Esophagus squamous epithelium (tissue), 5 donors: ENCODE results near the gene POU2F2. TPM values are rescaled to one million over a fixed set of nuclear protein-coding genes. Genes with fewer than 3 reads are reported as not detected.

ENCODE experiments used
- DNase-seq: peaks from one replicate; lab custom pipeline; 2025; lab: John Stamatoyannopoulos, UW
- H3K27ac ChIP-seq, 4 donors: fragments of 200-600 bp; sonication (generic); one replicate each; pipeline ENCODE4 v1.5.1; 2016 to 2019; ENCODE audit warnings: mild to moderate bottlenecking in 1 of 4
- H3K27me3 ChIP-seq, 4 donors: fragments of 200-600 bp; sonication (generic); 1 replicate in 3 of 4; 2 replicates in 1 of 4; pipeline versions ENCODE4 v1.5.1 to v1.6.0; 2017 to 2021; ENCODE audit warnings: antibody characterized with exemption in 1 of 4
- H3K36me3 ChIP-seq, 3 donors: fragments of 200-600 bp; sonication (generic); one replicate each; pipeline ENCODE4 v1.5.1; 2016 to 2019
- H3K4me1 ChIP-seq, 3 donors: fragments of 200-600 bp; sonication (generic); one replicate each; pipeline ENCODE4 v1.5.1; 2017 to 2019
- H3K4me3 ChIP-seq, 4 donors: fragments of 200-600 bp; sonication (generic); 1 replicate in 3 of 4; 2 replicates in 1 of 4; pipeline ENCODE4 v1.5.1; 2016 to 2019; ENCODE audit warnings: mild to moderate bottlenecking in 2 of 4, moderate library complexity in 1 of 4
- H3K9me3 ChIP-seq, 3 donors: fragments of 200-600 bp; sonication (generic); one replicate each; pipeline ENCODE4 v1.5.1; 2016 to 2019
- CTCF ChIP-seq, 6 experiments: fragments of 450-650 bp in 4 of 6; fragments of 200-600 bp in 2 of 6; sonication (generic) in 2 of 6; IDR thresholded peaks; one replicate each; pipeline ENCODE4 v1.5.1; 2016 to 2019; ENCODE audit warnings: antibody characterized with exemption in 6 of 6, mild to moderate bottlenecking in 4 of 6, moderate library complexity in 4 of 6
- POLR2A ChIP-seq, 4 donors: fragments of 450-650 bp; IDR thresholded peaks; one replicate each; pipeline ENCODE4 v1.6.1; 2017; ENCODE audit warnings: antibody characterized with exemption in 4 of 4, mild to moderate bottlenecking in 4 of 4, moderate library complexity in 3 of 4
- WGBS, 2 donors: methylation state at CpG; one replicate each; pipeline ENCODE4 v1.1.5; 2018; 5-methylcytosine and 5-hydroxymethylcytosine counted together
- intact Hi-C: fragments of 100-400 bp; cut with DNase I; formaldehyde crosslinking; loops from one replicate; pipeline ENCODE4 v1.15.0; 2022
- total RNA-seq, 4 donors: library from RNA; depleted of rRNA; stranded (reverse); fragments of >200 nt; gene quantifications; one replicate each; pipeline ENCODE4 v1.1.0, GENCODE V29; 2016
- donor health status: DM: yes; HTN: yes; CAD: no.

POU2F2 gene
- total RNA-seq, 4 donors from 2014 or later: 0.18 to 0.67 (median 0.57) TPM; not detected in 1

GRCh38 chr19:42149447-42150202, 17.4 kb upstream of the POU2F2 start:
- H3K36me3 ChIP-seq: no peaks in the 10 kb centered on the region
- H3K4me1 ChIP-seq: peaks cover 0 to 6% (median 0%) of the 10 kb centered on the region in 3 donors
- no peak for TF ChIP-seq POLR2A (IDR thresholded peaks at IDR 0.05)
- no peak for TF ChIP-seq CTCF (IDR thresholded peaks at IDR 0.05)
- no peaks in the 10 kb centered on the region for H3K9me3 ChIP-seq
- H3K27me3 ChIP-seq: peaks cover 0 to 85% (median 0%) of the 10 kb centered on the region in 4 donors
- H3K4me3 ChIP-seq: no peak overlapping the region
- no peak for DNase-seq
- 35 to 38% methylated on average over 1 to 5 of the region's 5 CpGs for WGBS, 2 donors
- no peak overlapping the region for H3K27ac ChIP-seq
- intact Hi-C loops: no loop called here

- intact Hi-C loops: no loop called here
- no peak for TF ChIP-seq POLR2A (IDR thresholded peaks at IDR 0.05)
- TF ChIP-seq CTCF (IDR thresholded peaks at IDR 0.05): no peak
- no peak for DNase-seq
- Histone ChIP-seq H3K9me3 (no peaks in the 10 kb centered on the region), H3K4me3 (no peak overlapping the region), H3K4me1 (peaks cover 0 to 6% (median 0%) of the 10 kb centered on the region in 3 donors), H3K27me3 (peaks cover 0 to 83% (median 0%) of the 10 kb centered on the region in 4 donors), H3K36me3 (no peaks in the 10 kb centered on the region), H3K27ac (no peak overlapping the region)
- 72 to 74% methylated on average over 5 of the region's 5 CpGs for WGBS, 2 donors
Observed at GRCh38 chr19:42148266-42148665, 16.0 kb upstream of the POU2F2 start.

GRCh38 chr19:42143341-42144234, 11.3 kb upstream of the POU2F2 start:
- no peak overlapping the region for H3K4me3 ChIP-seq
- DNase-seq: no peak
- 58 to 64% methylated on average over 14 of the region's 14 CpGs for WGBS, 2 donors
- no peaks in the 10 kb centered on the region for H3K9me3 ChIP-seq
- H3K36me3 ChIP-seq: no peaks in the 10 kb centered on the region
- no peak overlapping the region for H3K27ac ChIP-seq
- no peaks in the 10 kb centered on the region for H3K4me1 ChIP-seq
- peaks cover 0 to 54% (median 0%) of the 10 kb centered on the region in 4 donors for H3K27me3 ChIP-seq
- TF ChIP-seq CTCF (IDR thresholded peaks at IDR 0.05) (no peak), POLR2A (IDR thresholded peaks at IDR 0.05) (no peak)
- intact Hi-C loops: no loop called here

- intact Hi-C loops: no loop called here
- DNase-seq: no peak
- Histone ChIP-seq H3K27ac (no peak overlapping the region), H3K9me3 (no peaks in the 10 kb centered on the region), H3K4me1 (no peaks in the 10 kb centered on the region), H3K27me3 (peaks cover 0 to 40% (median 0%) of the 10 kb centered on the region in 4 donors), H3K36me3 (no peaks in the 10 kb centered on the region), H3K4me3 (no peak overlapping the region)
- TF ChIP-seq POLR2A (IDR thresholded peaks at IDR 0.05) (no peak), CTCF (IDR thresholded peaks at IDR 0.05) (no peak)
- 32 to 38% methylated on average over 2 to 5 of the region's 8 CpGs for WGBS, 2 donors
Observed at GRCh38 chr19:42140125-42140754, 8.0 kb upstream of the POU2F2 start.
